Neural progenitor cell (in vitro differentiated cells): Measurements from ENCODE around the gene ROR2. TPM values are rescaled to one million over a fixed set of nuclear protein-coding genes. Genes with fewer than 3 reads are reported as not detected.

Experiments used
- DNase-seq: peaks from one replicate; pipeline ENCODE4 v3.0.0-alpha.2; 2016; ENCODE audit warnings: low spot score
- H2AFZ ChIP-seq: fragments of 200-600 bp; sonication (generic); replicated peaks from 2 replicates; pipeline ENCODE4 v1.6.1; 2016; ENCODE audit warnings: antibody characterized with exemption
- H3F3A ChIP-seq: fragments of 200-600 bp; sonication (generic); 2 replicates; pipeline ENCODE4 v1.6.1; 2016; ENCODE audit warnings: antibody characterized with exemption, low read depth
- H3K27ac ChIP-seq: fragments of 200-600 bp; sonication (generic); 2 replicates; pipeline ENCODE4 v1.5.1; 2016; ENCODE audit warnings: mild to moderate bottlenecking
- H3K27me3 ChIP-seq: fragments of 200-600 bp; sonication (generic); 2 replicates; pipeline ENCODE4 v1.6.1; 2016; ENCODE audit warnings: mild to moderate bottlenecking, moderate library complexity
- H3K36me3 ChIP-seq: fragments of 200-600 bp; sonication (generic); 2 replicates; pipeline ENCODE4 v1.5.1; 2016
- H3K4me1 ChIP-seq: fragments of 200-600 bp; sonication (generic); 2 replicates; pipeline ENCODE4 v1.6.1; 2016; ENCODE audit warnings: mixed run types
- H3K4me2 ChIP-seq: fragments of 200-600 bp; sonication (generic); 2 replicates; pipeline ENCODE4 v1.6.1; 2016
- H3K4me3 ChIP-seq: fragments of 200-600 bp; sonication (generic); 2 replicates; pipeline ENCODE4 v1.5.1; 2016
- H3K79me2 ChIP-seq: fragments of 200-600 bp; sonication (generic); 2 replicates; pipeline ENCODE4 v1.6.1; 2016; ENCODE audit warnings: low read depth
- H3K9ac ChIP-seq: fragments of 200-600 bp; sonication (generic); 2 replicates; pipeline ENCODE4 v1.6.1; 2016
- H3K9me3 ChIP-seq: fragments of 200-600 bp; sonication (generic); 2 replicates; pipeline ENCODE4 v1.5.1; 2016; ENCODE audit warnings: low read depth
- H4K20me1 ChIP-seq: fragments of 200-600 bp; sonication (generic); 2 replicates; pipeline ENCODE4 v1.6.1; 2016; ENCODE audit warnings: low read depth
- H3K27ac Mint-ChIP-seq: 3 replicates; pipeline ENCODE4 v1.8.0; 2021; ENCODE audit warnings: mixed read lengths
- H3K27me3 Mint-ChIP-seq: 2 replicates; pipeline ENCODE4 v1.8.0; 2022; ENCODE audit warnings: low read depth, mild to moderate bottlenecking, inconsistent platforms, moderate library complexity, mixed read lengths; ENCODE audit not compliant: insufficient read depth
- H3K36me3 Mint-ChIP-seq: 3 replicates; pipeline ENCODE4 v1.8.0; 2021; ENCODE audit warnings: mixed read lengths
- H3K4me1 Mint-ChIP-seq: 3 replicates; pipeline ENCODE4 v1.8.0; 2021; ENCODE audit warnings: mixed read lengths
- H3K4me3 Mint-ChIP-seq: 3 replicates; pipeline ENCODE4 v1.8.0; 2021; ENCODE audit warnings: mild to moderate bottlenecking, moderate library complexity, mixed read lengths
- H3K9me3 Mint-ChIP-seq: 3 replicates; pipeline ENCODE4 v1.8.0; 2020; ENCODE audit warnings: mixed read lengths
- CTCF ChIP-seq: fragments of 200-600 bp; sonication (generic); IDR thresholded peaks from 2 replicates; pipeline ENCODE4 v1.5.1; 2017; ENCODE audit warnings: antibody characterized with exemption, mild to moderate bottlenecking
- EZH2 ChIP-seq: fragments of 200-600 bp; sonication (generic); IDR thresholded peaks from 2 replicates; pipeline ENCODE4 v1.6.1; 2017; ENCODE audit warnings: antibody characterized with exemption, mild to moderate bottlenecking, moderate library complexity
- EZH2phosphoT487 ChIP-seq: fragments of 200-600 bp; sonication (generic); IDR thresholded peaks from 2 replicates; pipeline ENCODE4 v1.6.1; 2017; ENCODE audit warnings: antibody characterized with exemption
- total RNA-seq: library from RNA; depleted of rRNA; stranded (reverse); fragments of >200 nt; gene quantifications from 2 replicates; pipeline ENCODE4 v1.2.3, GENCODE V29; 2015; ENCODE audit warnings: low replicate concordance

The ROR2 gene
- total RNA-seq, 1 donor from 2014 or later, result 20.1 TPM

DNA sequence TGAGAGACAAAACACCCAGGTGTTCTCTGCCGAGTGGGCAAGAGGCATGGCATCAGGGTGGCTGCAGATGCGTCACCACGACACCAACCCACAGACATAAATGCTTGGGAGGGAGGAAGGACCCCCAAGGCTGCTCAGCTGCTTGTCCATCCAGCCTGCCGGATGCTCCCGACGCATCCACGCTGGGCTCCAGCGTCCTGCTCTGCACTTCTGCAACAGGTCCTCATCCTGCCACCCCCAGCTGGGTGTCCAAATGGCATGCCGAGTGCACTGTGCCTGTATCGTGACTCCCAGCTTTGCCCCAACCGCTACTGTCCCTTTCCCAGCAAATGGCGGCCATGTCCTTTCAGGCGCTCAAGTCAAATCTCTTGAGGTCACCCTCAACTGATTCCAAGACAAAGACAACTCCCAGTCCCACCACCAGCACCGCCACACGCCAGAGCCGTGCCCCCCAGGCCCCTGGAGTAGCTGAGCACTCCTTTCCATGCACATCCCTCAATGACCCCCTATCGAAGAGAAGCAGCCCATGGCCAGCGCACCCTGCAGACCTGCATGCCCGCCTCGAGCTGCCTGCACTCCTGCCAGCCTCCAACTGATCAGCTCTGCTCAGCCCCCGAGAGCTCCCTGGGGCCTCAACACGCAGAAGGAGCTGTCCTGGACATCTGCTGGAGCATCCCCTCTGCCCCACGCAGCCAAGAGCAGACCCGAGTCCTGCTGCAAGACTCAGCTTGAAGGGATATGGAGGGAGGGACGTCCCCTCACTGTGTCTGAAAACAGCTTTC is 116.7 kb downstream of the ROR2 start:
- no peak overlapping the region for H3K4me3 ChIP-seq
- H3K4me2 ChIP-seq, result peak overlapping the region; percentile 29
- peaks cover 3% of the 10 kb centered on the region for H3K36me3 Mint-ChIP-seq
- no peak overlapping the region for H3K4me3 Mint-ChIP-seq
- H3K27me3 Mint-ChIP-seq, result peaks cover 10% of the 10 kb centered on the region
- no peaks in the 10 kb centered on the region for H3K9me3 Mint-ChIP-seq
- H3K27ac ChIP-seq, result peak overlapping the region; percentile 64
- no peak for DNase-seq
- H3F3A ChIP-seq, result no peaks in the 10 kb centered on the region
- no peaks in the 10 kb centered on the region for H3K27me3 ChIP-seq
- no peak overlapping the region for H3K9ac ChIP-seq
- H3K4me1 ChIP-seq, result peaks cover 37% of the 10 kb centered on the region
- H3K79me2 ChIP-seq, result peaks cover 76% of the 10 kb centered on the region
- TF ChIP-seq EZH2phosphoT487 (no peak), CTCF (no peak), EZH2 (no peak)
- peak overlapping the region; percentile 93 for H3K27ac Mint-ChIP-seq
- H3K9me3 ChIP-seq, result no peaks in the 10 kb centered on the region
- H3K4me1 Mint-ChIP-seq, result peaks cover 53% of the 10 kb centered on the region
- no peak overlapping the region for H2AFZ ChIP-seq
- no peaks in the 10 kb centered on the region for H3K36me3 ChIP-seq
- peaks cover 52% of the 10 kb centered on the region for H4K20me1 ChIP-seq

GRCh38 chr9:91832322-91832721 is 117.7 kb downstream of the ROR2 start:
- TF ChIP-seq EZH2 (no peak), CTCF (no peak), EZH2phosphoT487 (no peak)
- Histone ChIP-seq H3K27ac (no peak overlapping the region), H3K4me1 (peaks cover 37% of the 10 kb centered on the region), H3K27me3 (no peaks in the 10 kb centered on the region), H2AFZ (no peak overlapping the region), H3K9ac (no peak overlapping the region), H3K4me3 (no peak overlapping the region), H3K36me3 (no peaks in the 10 kb centered on the region), H3K79me2 (peaks cover 66% of the 10 kb centered on the region), H3K9me3 (no peaks in the 10 kb centered on the region), H4K20me1 (peaks cover 44% of the 10 kb centered on the region), H3F3A (no peaks in the 10 kb centered on the region), H3K4me2 (no peak overlapping the region)
- DNase-seq, result no peak
- Mint-ChIP-seq H3K4me3 (no peak overlapping the region), H3K9me3 (no peaks in the 10 kb centered on the region), H3K36me3 (peaks cover 3% of the 10 kb centered on the region), H3K27me3 (peaks cover 10% of the 10 kb centered on the region), H3K27ac (no peak overlapping the region), H3K4me1 (peaks cover 43% of the 10 kb centered on the region)

DNA sequence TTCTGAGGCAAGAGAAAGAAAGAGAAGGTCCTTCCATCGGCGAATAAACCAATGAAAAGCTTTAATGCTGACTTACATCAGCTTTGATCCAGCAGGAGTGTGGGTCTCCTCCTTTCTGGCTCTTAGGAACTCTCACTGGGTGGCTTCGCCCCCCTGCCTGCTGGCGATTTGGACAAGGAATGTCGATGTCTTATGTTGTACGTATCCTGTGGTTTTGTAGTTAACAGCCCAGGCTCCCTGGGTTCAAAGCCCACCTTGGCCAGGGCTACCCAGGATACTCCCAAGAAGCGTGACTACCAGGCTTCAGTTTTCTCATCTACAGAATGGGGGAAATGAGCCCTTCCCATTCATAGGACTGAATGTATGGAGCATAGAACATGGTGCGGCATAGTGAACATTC is 124.2 kb downstream of the ROR2 start:
- TF ChIP-seq EZH2phosphoT487 (no peak), CTCF (no peak), EZH2 (no peak)
- Mint-ChIP-seq H3K9me3 (peaks cover 17% of the 10 kb centered on the region), H3K4me3 (no peak overlapping the region), H3K36me3 (peaks cover 14% of the 10 kb centered on the region), H3K27ac (no peak overlapping the region), H3K27me3 (peaks cover 7% of the 10 kb centered on the region), H3K4me1 (peaks cover 9% of the 10 kb centered on the region)
- Histone ChIP-seq H3K27ac (no peak overlapping the region), H4K20me1 (peaks cover 3% of the 10 kb centered on the region), H2AFZ (no peak overlapping the region), H3K4me2 (no peak overlapping the region), H3K4me3 (no peak overlapping the region), H3K36me3 (no peaks in the 10 kb centered on the region), H3K27me3 (no peaks in the 10 kb centered on the region), H3F3A (no peaks in the 10 kb centered on the region), H3K4me1 (no peaks in the 10 kb centered on the region), H3K9ac (no peak overlapping the region), H3K9me3 (no peaks in the 10 kb centered on the region), H3K79me2 (peaks cover 45% of the 10 kb centered on the region)
- DNase-seq, result no peak
